ENCODE results near the gene UNC119. TPM values are rescaled to one million over a fixed set of nuclear protein-coding genes. Genes with fewer than 3 reads are reported as not detected.
A peak's percentile ranks its signal among the peaks of the same experiment; 100 is the strongest.

The UNC119 gene
- total RNA-seq, 2 donors from 2014 or later: 53.0 to 56.6 TPM

DNA sequence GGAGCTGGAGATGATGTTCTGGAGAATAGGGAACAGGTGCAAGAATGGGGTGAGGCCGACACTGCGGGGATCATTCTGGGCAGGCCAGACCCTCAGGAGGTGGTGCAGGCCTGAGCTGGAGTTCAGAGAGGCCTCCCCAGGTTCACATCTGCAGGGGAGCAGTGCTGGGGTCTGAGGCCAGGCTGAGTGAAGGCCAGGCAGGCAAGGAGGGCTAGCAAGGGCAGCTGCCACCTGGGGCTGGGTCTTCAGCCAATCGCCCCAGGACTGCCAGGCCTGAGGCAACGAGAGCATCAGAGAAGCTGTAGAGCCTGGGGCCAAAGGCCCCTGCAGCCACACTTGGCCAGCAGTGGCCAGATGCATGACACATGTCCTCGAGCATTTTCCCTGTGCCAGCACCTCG, 31.7 kb downstream of the UNC119 start:
- no peak for ATAC-seq

DNA sequence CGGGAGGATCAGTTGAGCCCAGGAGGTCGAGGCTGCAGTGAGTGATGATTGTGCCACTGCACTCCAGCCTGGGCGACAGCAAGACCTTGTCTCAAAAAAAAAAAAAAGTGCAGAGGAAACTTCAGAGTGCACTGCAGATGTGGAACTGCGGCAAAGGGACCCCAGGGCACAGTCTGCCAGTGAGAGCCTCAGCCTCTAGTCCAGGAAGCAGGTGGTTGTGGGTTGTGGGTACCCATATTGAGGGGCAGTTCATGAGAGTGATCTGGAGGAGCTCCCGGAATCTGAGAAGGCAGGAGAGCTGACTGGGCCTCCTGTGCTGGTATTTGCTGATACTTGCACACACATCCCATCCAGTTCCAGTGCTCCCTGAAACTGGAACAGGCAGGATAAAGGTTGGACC, 33.2 kb downstream of the UNC119 start:
- Mint-ChIP-seq H3K27ac (no peak overlapping the region), H3K9me3 (peaks cover 0 to 2% of the 10 kb centered on the region in 2 donors), H3K36me3 (no peaks in the 10 kb centered on the region)
- ATAC-seq (no peak), DNase-seq (ENCODE audit: low spot score in 2 of 2) (no peak)

More for the DNA sequence above, 31.7 kb downstream of the UNC119 start:
- Mint-ChIP-seq H3K9me3 (peaks cover 0 to 2% of the 10 kb centered on the region in 2 donors), H3K27ac (no peak overlapping the region), H3K36me3 (no peaks in the 10 kb centered on the region)
- no peak for DNase-seq (ENCODE audit: low spot score in 2 of 2)

DNA sequence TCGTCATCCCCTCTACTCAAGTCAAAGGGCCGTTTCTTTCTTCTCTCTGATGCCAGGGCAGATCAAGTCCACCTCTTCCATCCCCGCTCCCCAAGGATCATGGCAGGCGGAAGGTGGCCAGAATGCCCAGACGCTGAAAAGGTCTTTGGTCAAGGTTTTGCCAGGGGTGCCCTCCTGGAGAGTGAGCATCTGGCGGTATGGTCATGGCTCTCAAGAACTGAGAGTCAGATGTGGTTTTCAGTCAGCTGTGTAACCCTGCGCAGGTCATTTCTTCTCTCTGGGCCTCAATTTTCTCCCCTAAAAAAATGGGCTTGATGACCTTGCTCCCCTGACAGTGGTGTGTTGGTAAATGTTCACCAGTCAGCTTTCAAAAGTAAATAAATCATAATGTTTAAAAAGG, 33.8 kb downstream of the UNC119 start:
- Mint-ChIP-seq H3K9me3 (peaks cover 0 to 2% of the 10 kb centered on the region in 2 donors), H3K36me3 (no peaks in the 10 kb centered on the region), H3K27ac (no peak overlapping the region)
- DNase-seq (ENCODE audit: low spot score in 2 of 2) (no peak), ATAC-seq (no peak)

DNA sequence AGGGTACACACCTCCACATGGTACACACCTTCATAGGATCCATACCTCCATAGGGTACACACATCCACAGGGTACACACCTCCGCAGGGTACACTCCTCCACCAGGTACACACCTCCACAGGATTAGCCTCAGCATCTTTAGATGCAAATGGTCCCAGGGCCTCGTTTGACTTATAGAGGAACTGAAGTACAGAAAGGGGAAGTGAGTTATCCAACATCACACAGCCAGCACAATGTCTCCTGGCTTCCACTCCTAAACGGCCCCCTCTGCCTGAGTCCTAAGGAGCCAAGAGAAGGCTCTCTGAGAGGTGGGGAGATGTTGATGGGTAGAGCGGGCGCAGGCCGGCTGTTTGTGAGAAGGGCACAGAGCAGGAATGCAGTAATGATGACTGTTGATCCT, 34.3 kb downstream of the UNC119 start:
- DNase-seq (ENCODE audit: low spot score in 2 of 2): no peak
- H3K9me3 Mint-ChIP-seq: peaks cover 0 to 2% of the 10 kb centered on the region in 2 donors
- no peak for ATAC-seq
- H3K36me3 Mint-ChIP-seq: no peaks in the 10 kb centered on the region
- no peak overlapping the region for H3K27ac Mint-ChIP-seq

DNA sequence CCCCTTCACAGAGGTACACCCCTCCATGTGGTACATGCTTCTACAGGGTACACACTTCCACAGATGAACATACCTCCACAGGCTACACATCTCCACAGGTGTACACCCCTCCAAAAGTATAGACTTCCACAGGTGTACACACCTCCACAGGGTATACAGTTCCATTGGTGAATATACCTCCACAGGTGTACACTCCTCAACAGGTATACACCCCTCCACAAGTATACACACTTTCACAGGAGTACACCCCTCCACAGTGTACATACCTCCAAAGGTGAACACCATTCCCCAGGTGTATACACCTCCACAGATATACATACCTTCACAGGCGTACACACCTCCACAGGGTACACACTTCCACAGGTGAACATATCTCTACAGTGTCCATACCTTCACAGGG, 36.9 kb downstream of the UNC119 start:
- DNase-seq (ENCODE audit: low spot score in 2 of 2): no peak
- H3K27ac Mint-ChIP-seq: no peak overlapping the region
- H3K9me3 Mint-ChIP-seq: peaks cover 0 to 2% of the 10 kb centered on the region in 2 donors
- H3K36me3 Mint-ChIP-seq: no peaks in the 10 kb centered on the region
- no peak for ATAC-seq

DNA sequence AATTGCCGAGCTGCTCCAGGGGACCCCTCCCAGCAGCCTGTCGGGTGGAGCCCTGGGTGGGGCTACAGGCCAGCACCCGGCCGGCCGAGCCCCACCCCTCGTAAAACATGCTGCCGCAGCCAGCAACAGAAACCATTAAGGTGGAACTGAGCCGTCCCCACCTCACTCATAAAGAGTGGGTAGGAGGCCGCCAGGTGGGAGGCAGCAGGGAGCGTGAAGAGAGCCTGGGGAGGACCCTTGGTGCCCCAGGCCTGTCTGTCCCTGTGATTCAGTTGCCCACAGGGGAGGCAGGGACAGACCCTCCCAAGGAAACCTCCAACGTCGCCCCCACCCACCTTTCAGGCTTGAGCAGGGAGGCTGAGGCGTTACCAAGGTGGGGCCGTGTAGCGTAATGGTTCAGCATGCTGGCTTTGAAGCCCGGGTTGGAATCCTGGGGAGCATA, 37.8 kb downstream of the UNC119 start:
- no peak for DNase-seq (ENCODE audit: low spot score in 2 of 2)
- Mint-ChIP-seq H3K9me3 (peaks cover 0 to 2% of the 10 kb centered on the region in 2 donors), H3K36me3 (no peaks in the 10 kb centered on the region), H3K27ac (no peak overlapping the region)
- no peak for ATAC-seq

DNA sequence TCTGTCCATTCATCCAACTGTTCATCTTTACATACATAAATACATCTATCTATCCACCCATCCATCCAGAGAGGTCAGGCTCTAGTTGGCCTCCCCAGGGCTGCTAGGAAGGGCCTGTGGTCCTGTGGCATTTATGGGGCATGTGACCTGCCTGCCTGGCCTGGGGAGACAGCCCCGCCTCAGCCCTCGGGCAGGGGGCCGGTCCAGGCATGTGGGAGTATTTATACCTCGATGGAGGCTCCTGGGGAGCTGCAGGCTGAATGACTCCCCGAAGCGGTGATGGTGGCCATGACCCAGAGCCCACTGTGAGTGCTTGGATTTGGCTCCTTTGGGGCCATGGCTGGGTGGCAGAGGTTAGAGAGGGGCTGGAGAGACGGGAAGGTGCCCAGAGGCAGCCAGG, 38.9 kb downstream of the UNC119 start:
- no peak for DNase-seq (ENCODE audit: low spot score in 2 of 2)
- peak overlapping the region in 1 of 2 donors; percentile 23 for H3K27ac Mint-ChIP-seq
- peaks cover 0 to 2% of the 10 kb centered on the region in 2 donors for H3K9me3 Mint-ChIP-seq
- no peak for ATAC-seq
- H3K36me3 Mint-ChIP-seq: no peaks in the 10 kb centered on the region

DNA sequence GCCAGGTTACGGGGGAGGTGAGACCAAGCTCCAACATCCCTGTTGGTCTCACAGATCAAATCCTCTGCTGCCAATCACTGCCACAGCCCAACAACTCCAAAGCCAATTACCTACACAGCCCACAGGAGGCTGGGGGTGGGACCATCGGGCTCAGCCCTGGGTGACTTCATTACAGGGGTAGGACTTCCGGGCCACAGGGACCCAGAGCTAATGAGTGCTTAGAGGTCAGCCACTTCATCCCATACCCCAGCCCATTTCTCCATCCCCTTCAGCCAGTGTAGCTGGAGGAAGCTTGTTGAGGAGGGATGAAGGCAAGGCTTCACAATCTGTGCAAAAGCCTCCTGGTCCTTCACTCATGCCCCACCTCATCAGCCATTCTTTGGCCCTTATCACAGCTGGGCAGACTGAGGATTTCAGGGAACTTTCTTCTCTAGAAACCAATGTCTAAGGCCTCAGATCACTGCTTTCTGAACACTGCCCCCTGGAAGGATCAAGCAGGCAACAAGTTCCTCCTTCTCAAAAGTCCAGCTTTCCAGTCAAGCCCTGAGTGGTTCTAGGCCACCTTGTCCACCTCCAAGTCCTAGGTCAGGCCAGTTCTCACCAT, 40.5 kb downstream of the UNC119 start:
- Mint-ChIP-seq H3K27ac (no peak overlapping the region), H3K9me3 (peaks cover 0 to 2% of the 10 kb centered on the region in 2 donors), H3K36me3 (no peaks in the 10 kb centered on the region)
- DNase-seq (ENCODE audit: low spot score in 2 of 2) (no peak), ATAC-seq (no peak)

DNA sequence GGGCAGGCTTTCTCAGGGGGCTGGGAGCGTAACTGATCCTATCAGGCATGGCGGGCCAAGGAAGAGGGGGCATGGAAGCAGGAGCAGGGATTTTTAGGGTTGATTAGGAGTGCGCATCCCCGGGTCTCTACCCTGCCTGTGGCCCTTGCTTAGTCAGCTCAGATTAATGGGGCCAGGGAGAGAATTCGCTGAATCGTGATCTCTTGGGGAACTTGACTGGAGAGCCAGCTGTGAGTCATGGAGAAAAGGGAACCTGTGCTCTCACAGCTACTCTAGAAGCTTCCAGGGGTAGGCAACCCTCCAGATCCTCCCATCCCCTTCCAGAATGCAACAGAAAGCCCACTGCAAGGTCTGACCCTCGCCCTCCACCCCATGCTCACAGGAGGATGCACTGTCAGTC, 42.6 kb downstream of the UNC119 start:
- ATAC-seq: no peak
- H3K9me3 Mint-ChIP-seq: no peaks in the 10 kb centered on the region
- H3K36me3 Mint-ChIP-seq: no peaks in the 10 kb centered on the region
- no peak for DNase-seq (ENCODE audit: low spot score in 2 of 2)
- no peak overlapping the region for H3K27ac Mint-ChIP-seq

DNA sequence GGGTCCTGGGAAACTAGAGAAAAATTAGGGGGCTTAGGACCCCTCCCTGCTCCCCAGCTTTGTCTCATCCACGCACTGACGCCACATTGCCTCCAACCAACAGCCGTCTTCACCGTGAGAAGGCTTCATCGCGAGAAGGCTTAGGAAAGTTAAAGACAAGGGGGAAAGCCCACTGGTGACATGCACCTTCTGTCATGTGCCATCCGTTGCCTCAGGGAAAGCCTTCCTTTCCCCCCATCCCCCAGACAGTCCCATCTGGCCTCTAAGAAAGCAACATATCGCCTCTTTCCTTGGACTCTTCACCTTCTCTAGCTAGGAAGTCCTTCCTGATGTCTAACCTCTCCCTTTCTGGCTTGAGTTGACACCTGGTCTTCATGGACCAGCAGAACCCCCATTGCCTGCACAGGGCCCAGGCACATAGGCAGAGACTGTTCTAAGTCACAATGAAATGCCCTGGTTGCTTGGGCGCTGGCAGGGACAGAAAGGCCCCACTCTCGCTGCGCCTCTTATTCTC, 44.2 kb downstream of the UNC119 start:
- ATAC-seq (no peak), DNase-seq (ENCODE audit: low spot score in 2 of 2) (no peak)
- Mint-ChIP-seq H3K27ac (no peak overlapping the region), H3K9me3 (no peaks in the 10 kb centered on the region), H3K36me3 (no peaks in the 10 kb centered on the region)

DNA sequence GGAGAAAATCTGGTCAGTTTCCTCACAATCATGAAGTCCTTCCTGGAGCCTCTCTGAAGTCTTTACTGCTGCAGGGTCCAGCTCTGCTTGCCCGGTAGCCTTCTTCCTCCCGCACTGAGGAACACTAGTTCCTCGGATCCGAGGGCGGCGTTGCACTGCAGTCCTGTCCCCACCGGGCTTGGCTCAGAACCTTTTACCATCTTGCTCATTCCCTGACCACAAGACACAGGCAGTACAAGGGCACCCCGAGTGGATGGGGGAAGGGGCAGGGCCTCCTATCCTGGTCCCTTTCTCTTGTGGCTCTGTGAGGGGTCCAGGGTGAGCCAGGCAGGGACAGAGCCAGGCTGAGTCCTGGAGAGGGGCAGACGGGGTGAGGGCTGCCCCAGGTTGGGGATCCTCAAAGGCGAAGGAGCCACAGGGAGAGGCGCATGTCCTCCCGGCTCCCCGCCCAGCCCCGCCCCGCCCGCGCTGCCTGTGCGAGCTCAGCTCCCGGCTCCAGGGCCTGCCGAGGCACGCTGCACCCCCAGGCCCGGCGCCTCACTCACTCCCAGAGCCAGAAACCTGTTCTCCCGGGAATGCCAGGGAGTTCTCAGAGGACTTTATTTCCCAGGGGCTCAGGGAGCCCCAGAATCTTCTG, 44.7 kb downstream of the UNC119 start:
- ATAC-seq: no peak
- no peaks in the 10 kb centered on the region for H3K9me3 Mint-ChIP-seq
- DNase-seq (ENCODE audit: low spot score in 2 of 2): no peak
- H3K27ac Mint-ChIP-seq: no peak overlapping the region
- H3K36me3 Mint-ChIP-seq: no peaks in the 10 kb centered on the region

DNA sequence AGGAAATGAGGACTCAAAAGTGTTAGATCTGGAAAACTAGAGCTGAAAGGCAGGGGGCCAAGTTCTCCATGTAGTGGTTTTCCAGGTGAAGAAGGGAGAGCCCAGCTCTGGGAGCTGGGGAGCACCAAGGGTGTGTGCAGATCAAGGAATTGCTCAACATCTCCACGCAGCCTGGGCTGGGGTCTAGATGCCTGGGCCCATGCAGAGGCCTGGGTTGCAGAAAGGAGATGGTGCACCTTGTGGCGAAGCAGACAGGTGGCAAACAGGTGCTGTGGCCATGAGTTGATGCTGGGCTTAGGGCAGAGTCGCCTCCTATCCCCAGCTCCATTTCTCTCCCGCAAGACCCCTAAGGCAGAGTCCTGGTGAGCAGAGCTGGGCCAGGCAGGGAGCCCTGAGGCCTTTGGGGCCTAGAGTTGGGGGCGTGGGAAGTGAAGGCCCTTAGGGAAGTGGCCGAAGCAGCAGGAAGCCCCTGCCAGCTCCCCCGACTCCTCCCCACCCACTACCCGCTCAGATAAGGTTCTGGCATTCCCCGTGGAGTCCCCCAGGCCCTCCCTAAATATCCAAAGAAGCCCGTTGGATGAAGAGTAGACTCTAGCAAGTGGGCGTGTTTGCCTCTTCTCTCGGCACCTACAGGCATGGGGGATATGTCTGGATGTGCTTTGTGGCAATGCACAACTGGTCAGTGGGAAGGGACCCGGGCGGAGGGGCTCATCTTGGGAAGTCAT, 45.5 kb downstream of the UNC119 start:
- no peak overlapping the region for H3K27ac Mint-ChIP-seq
- H3K9me3 Mint-ChIP-seq: no peaks in the 10 kb centered on the region
- no peaks in the 10 kb centered on the region for H3K36me3 Mint-ChIP-seq
- ATAC-seq (no peak), DNase-seq (ENCODE audit: low spot score in 2 of 2) (no peak)

DNA sequence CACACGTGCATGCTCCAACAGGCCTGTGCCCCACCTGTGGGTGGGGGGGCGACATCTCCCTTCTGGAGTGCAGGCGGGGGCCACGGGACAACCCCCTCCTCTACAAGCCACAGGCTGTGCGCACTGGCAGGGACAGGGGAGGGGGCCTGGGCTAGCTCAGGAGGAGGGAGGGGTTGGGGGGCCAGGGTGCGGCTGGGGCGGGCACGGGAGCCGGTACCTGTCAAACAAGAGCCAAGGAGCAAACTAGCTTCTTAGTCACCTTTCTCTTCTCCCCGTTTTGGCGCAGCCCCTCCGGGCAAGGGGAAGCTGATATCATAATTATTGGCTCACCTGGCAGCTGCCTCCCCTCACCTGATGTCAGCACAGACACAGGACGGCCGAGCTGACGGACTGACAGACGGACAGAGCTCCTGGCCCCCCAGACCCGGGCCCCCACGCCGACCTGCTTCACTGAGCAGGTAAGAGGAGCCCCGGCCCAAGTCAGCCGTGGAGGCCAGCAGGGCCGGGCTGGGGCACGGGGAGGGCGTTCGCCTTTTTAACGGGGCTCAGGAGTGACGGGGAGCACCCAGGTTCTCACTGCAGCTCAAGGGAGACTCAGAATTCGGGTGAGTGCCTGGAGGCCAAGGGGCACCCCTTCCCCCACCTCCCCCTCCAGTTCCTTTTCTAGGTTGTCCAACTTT, 46.3 kb downstream of the UNC119 start, which contains the start of gene FOXN1:
FOXN1 (plus strand) TSS at position 363 of the 680 bp plus-strand sequence. CDS start 17,622 bp downstream, outside the sequence.
- Mint-ChIP-seq H3K9me3 (no peaks in the 10 kb centered on the region), H3K36me3 (no peaks in the 10 kb centered on the region), H3K27ac (no peak within 1 kb of the TSS)
- DNase-seq (ENCODE audit: low spot score in 2 of 2) (no peak), ATAC-seq (no peak)

DNA sequence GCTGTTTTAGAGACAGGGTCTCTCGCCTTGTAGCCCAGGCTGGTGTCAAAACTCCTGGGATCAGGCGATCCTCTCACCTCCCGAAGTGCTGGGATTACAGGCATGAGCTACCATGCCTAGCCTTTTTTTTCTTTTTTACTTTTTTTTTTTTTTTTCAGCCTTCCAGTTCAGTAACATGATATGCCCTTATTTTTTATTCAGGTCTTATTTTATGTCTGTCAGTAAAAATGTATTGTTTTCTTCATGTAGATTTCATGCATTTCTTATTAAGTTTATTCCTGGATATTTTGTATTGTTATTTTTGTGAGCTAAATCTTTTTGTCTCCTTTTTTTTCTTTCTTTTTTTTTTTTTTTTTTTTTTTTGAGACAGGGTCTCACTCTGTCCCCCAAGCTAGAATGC, 49.0 kb downstream of the UNC119 start:
- Mint-ChIP-seq H3K36me3 (no peaks in the 10 kb centered on the region), H3K9me3 (no peaks in the 10 kb centered on the region), H3K27ac (no peak overlapping the region)
- DNase-seq (ENCODE audit: low spot score in 2 of 2) (no peak), ATAC-seq (no peak)

DNA sequence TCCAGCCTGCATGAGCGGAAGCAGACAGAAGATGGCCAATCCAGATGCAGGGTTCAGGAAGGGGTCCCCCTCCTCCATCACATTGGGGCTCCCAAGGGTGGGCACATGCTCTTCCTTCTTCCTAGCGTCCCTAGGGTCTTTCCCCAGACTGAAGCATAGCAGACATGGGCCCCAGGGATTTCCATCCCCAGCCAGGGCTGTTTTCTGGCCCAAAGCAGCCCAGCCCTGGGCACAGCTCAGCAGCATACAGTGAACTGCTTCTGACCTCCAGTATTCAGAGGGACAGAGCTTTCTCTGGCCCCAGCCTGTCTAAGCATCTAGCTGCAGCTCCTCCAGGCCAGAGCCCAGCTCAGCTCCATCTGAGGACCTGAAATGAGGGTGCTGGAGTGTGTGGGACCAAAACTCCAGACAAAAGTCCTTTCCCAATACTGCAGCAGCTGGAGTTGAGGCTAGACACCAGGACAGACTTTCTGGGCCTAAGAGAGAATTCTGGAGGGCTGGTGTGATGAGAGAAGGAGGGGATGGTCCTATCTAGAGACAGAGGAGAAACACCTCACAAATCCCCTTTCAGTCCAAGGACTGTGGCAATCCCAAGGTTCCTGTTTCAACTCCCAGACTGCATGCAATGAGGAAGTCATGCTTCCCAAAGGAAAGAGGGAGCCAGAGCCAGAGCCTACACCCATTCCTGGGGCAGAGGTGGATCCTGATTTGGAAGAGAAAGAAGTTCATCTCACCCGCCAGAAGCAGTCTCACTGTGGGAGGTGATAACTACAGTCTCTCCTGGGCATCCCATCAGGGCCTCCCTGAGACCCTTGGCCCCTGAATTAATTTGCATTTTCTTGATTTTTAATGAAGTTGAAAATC, 50.8 kb downstream of the UNC119 start:
- no peaks in the 10 kb centered on the region for H3K36me3 Mint-ChIP-seq
- no peak for ATAC-seq

DNA sequence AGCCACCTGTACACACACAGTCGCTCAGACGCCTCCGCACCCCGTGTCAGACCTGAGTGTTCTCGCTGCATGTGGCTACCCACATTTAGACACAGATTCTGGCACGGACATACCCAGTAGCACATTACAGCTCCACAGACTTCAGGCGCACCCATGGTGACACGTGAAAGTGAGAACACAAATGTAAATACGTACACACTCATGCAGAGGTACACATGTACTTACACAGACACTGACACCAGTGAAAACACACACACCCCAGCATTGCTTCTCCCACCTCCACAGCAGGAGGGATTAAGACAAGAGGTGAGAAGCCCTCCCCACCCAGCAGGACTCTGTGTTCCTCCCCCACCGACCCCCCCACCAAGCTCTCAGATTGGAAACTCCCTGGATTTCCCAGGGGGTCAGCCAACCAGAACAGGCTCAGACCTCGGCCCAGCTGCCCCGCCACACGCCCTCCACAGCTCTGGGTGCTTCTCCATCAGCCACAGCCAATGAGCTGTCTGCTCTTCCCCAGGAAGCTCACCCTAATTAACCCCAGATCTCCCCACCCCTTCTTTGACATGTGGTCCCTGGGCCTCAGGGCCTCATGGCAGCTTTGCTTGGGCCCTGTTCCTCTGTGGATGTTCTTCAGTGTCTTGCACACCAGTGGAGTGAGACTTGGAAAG, 51.6 kb downstream of the UNC119 start:
- Mint-ChIP-seq H3K9me3 (no peaks in the 10 kb centered on the region), H3K36me3 (no peaks in the 10 kb centered on the region), H3K27ac (no peak overlapping the region)
- ATAC-seq: no peak
- DNase-seq (ENCODE audit: low spot score in 2 of 2): no peak

More for the DNA sequence above, 50.8 kb downstream of the UNC119 start:
- Mint-ChIP-seq H3K9me3 (no peaks in the 10 kb centered on the region), H3K27ac (peak overlapping the region in 1 of 2 donors; percentile 9)
- no peak for DNase-seq (ENCODE audit: low spot score in 2 of 2)
